Measurements from ENCODE around the gene RUSC2. TPM values are rescaled to one million over a fixed set of nuclear protein-coding genes. Genes with fewer than 3 reads are reported as not detected.
"Not testable (repeated sequence)": the region's sequence is repeated elsewhere in the genome, so short reads cannot be mapped to it uniquely, and the experiment has no call there.

Gene RUSC2, protein sequence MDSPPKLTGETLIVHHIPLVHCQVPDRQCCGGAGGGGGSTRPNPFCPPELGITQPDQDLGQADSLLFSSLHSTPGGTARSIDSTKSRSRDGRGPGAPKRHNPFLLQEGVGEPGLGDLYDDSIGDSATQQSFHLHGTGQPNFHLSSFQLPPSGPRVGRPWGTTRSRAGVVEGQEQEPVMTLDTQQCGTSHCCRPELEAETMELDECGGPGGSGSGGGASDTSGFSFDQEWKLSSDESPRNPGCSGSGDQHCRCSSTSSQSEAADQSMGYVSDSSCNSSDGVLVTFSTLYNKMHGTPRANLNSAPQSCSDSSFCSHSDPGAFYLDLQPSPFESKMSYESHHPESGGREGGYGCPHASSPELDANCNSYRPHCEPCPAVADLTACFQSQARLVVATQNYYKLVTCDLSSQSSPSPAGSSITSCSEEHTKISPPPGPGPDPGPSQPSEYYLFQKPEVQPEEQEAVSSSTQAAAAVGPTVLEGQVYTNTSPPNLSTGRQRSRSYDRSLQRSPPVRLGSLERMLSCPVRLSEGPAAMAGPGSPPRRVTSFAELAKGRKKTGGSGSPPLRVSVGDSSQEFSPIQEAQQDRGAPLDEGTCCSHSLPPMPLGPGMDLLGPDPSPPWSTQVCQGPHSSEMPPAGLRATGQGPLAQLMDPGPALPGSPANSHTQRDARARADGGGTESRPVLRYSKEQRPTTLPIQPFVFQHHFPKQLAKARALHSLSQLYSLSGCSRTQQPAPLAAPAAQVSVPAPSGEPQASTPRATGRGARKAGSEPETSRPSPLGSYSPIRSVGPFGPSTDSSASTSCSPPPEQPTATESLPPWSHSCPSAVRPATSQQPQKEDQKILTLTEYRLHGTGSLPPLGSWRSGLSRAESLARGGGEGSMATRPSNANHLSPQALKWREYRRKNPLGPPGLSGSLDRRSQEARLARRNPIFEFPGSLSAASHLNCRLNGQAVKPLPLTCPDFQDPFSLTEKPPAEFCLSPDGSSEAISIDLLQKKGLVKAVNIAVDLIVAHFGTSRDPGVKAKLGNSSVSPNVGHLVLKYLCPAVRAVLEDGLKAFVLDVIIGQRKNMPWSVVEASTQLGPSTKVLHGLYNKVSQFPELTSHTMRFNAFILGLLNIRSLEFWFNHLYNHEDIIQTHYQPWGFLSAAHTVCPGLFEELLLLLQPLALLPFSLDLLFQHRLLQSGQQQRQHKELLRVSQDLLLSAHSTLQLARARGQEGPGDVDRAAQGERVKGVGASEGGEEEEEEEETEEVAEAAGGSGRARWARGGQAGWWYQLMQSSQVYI (N-terminal part only)
- total RNA-seq (2014; rRNA removed; shearing (Covaris generic)) = 12.3 and 13.7 TPM in 2 replicates

GRCh38 chr9:35489313-35490154 is at the start of gene RUSC2:
Gene RUSC2 (plus strand): TSS chr9:35490111. CDS start chr9:35546522, 56,411 bp downstream.
- Histone ChIP-seq H3K36me3 (replicated peaks; ENCODE audit: control insufficient read depth, insufficient read depth, low read length) (no peaks in the 10 kb centered on the region), H3K4me3 (ENCODE audit: insufficient read depth, low read depth, low read length) (peak within 1 kb of the TSS; percentile 88), H3K27me3 (ENCODE audit: control insufficient read depth, insufficient read depth, low read length) (no peaks in the 10 kb centered on the region)
- peak; percentile 89 for DNase-seq

DNA sequence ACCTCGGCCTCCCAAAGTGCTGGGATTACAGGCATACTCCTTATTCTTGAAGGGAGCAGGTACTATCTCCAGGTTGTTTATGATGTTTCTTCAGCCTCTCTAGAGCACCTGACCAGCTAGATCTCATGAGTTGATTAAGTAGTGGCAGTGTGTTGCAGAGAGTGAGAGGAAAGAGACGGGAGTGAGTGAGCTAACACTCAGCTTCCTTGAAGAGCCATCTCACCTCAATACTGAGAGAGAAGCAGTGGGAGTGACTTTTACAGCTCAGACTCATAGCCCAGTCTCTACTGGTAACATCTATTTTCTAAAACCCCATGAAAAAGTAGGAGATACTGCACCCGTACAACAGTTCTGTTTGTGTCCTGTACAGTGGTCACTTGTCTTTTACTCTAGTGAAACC is 43.9 kb upstream of the RUSC2 start:
- H3K36me3 ChIP-seq (replicated peaks; ENCODE audit: control insufficient read depth, insufficient read depth, low read length) = no peaks in the 10 kb centered on the region
- H3K4me3 ChIP-seq (ENCODE audit: insufficient read depth, low read depth, low read length) = no peak overlapping the region
- DNase-seq = no peak
- no peaks in the 10 kb centered on the region; the same call in 1 of the 2 replicates for H3K27me3 ChIP-seq (ENCODE audit: control insufficient read depth, insufficient read depth, low read length)

DNA sequence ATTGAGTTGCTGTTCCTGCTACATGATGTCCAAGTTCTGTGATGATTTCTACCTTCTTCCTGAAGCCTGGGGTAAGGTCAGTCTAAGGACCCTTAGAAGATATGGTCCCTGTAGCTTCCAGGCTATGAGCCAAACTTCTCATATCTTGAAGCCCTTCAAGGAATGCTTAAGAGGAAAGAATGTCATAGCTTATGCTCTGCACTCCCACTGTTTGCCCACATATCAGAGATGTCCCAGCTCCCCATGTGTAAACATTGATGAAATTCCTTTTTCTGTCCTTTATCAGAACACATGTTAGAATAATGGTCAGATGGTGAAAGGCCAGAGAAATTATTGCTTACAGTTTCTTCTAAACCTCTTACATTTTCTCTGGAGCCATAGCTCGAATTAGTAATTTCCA is 41.4 kb upstream of the RUSC2 start:
- H3K4me3 ChIP-seq (ENCODE audit: insufficient read depth, low read depth, low read length) = no peak overlapping the region
- DNase-seq = no peak

GRCh38 chr9:35452481-35452880 is 37.4 kb upstream of the RUSC2 start:
- no peak for DNase-seq
- H3K4me3 ChIP-seq (ENCODE audit: insufficient read depth, low read depth, low read length) = no peak overlapping the region
- no peaks in the 10 kb centered on the region for H3K36me3 ChIP-seq (replicated peaks; ENCODE audit: control insufficient read depth, insufficient read depth, low read length)
- no peaks in the 10 kb centered on the region; the same call in 1 of the 2 replicates for H3K27me3 ChIP-seq (ENCODE audit: control insufficient read depth, insufficient read depth, low read length)

More for the DNA sequence above, 41.4 kb upstream of the RUSC2 start:
- Histone ChIP-seq H3K36me3 (replicated peaks; ENCODE audit: control insufficient read depth, insufficient read depth, low read length) (no peaks in the 10 kb centered on the region), H3K27me3 (ENCODE audit: control insufficient read depth, insufficient read depth, low read length) (no peaks in the 10 kb centered on the region; the same call in 1 of the 2 replicates)

DNA sequence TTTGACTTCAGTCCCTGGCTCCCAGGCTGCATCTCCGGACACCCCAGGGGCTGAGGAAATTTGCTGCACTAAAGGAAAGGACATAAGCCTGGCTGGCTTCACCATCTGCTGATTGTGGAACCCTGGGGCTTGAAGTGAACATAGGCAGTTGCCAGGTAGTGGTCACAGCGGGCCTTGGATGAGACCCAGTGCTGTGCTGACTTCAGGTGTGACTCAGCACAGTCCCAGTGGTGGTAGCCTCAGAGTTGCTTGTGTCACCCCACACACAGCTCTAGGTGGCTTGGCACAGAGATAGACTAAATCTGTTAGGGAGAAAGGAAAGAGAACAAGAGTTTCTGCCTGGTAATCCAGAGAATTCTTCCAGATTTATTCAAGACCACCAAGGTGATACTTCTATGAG is 36.1 kb upstream of the RUSC2 start:
- H3K27me3 ChIP-seq (ENCODE audit: control insufficient read depth, insufficient read depth, low read length) = no peaks in the 10 kb centered on the region
- no peaks in the 10 kb centered on the region for H3K36me3 ChIP-seq (replicated peaks; ENCODE audit: control insufficient read depth, insufficient read depth, low read length)
- no peak overlapping the region for H3K4me3 ChIP-seq (ENCODE audit: insufficient read depth, low read depth, low read length)
- no peak for DNase-seq

DNA sequence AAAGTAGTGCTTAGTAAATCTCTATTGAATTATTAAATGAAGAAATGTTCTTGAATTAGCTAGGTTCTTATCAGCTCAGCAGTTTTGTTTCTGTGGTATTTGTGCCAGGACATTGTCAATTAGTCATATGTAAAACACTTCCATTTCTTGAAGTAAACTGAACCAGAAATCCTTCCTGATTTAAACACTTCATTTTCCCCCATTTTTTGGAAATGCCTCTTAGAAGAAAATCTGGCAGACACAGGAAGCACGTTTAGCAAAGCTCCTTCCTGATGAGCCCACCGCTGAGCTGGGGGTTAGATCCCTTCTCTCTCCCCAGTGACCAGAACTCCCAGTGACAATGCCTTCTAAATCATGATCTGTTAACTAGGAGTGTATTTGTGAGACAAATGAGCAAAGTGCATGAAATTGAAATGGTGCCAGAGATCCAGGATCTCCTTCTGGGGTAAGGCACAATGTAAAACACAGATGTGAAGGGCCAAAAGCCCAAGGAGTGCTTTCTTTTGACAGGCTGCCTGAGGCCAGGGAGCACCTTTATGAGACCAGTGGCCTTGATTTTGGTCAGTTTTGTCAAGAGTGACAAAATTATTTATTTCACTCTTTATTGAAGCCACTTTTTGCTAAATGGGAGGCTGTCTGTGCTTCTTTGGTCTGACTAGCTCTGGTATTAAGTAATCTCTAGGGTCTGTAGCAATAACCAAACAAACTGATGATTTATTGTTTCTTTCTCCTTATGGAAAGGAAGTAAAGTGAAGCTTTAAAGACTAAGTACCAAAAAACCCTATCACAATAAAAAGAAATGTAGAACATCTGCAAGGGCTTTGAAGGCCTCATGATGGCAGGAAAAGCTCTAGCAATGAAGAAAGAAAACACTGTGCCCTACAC is 25.5 kb upstream of the RUSC2 start:
- no peak overlapping the region for H3K4me3 ChIP-seq (ENCODE audit: insufficient read depth, low read depth, low read length)
- no peaks in the 10 kb centered on the region for H3K36me3 ChIP-seq (replicated peaks; ENCODE audit: control insufficient read depth, insufficient read depth, low read length)
- H3K27me3 ChIP-seq (ENCODE audit: control insufficient read depth, insufficient read depth, low read length) = no peaks in the 10 kb centered on the region
- no peak for DNase-seq

DNA sequence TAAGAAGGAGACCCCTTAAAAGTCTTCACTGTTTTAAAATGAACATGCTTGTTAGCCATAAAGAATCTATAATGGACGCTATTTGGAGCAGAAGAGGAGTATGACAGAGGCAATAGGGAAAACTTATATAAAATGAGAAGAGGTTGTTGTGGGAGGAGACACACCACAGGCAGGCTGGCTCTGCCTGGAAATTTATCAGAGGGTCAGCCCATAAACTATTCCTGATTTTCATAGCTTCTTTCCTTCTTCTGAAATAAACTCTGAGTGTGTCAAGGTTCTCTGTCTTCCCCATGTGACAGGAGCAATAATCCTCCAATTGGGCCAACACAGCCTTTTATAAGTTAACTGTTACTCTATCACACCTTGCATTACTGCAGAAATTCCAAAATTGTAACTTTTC is 19.6 kb upstream of the RUSC2 start:
- no peak for DNase-seq
- no peak overlapping the region for H3K4me3 ChIP-seq (ENCODE audit: insufficient read depth, low read depth, low read length)
- no peaks in the 10 kb centered on the region for H3K36me3 ChIP-seq (replicated peaks; ENCODE audit: control insufficient read depth, insufficient read depth, low read length)
- H3K27me3 ChIP-seq (ENCODE audit: control insufficient read depth, insufficient read depth, low read length) = no peaks in the 10 kb centered on the region

- no peaks in the 10 kb centered on the region for H3K36me3 ChIP-seq (replicated peaks; ENCODE audit: control insufficient read depth, insufficient read depth, low read length)
- H3K4me3 ChIP-seq (ENCODE audit: insufficient read depth, low read depth, low read length) = no peak overlapping the region
- H3K27me3 ChIP-seq (ENCODE audit: control insufficient read depth, insufficient read depth, low read length) = no peaks in the 10 kb centered on the region
- no peak for DNase-seq
Measured at GRCh38 chr9:35470894-35471293, 19.0 kb upstream of the RUSC2 start.

GRCh38 chr9:35476596-35476995 is 13.3 kb upstream of the RUSC2 start:
- no peak for DNase-seq
- Histone ChIP-seq H3K36me3 (replicated peaks; ENCODE audit: control insufficient read depth, insufficient read depth, low read length) (no peaks in the 10 kb centered on the region), H3K27me3 (ENCODE audit: control insufficient read depth, insufficient read depth, low read length) (no peaks in the 10 kb centered on the region), H3K4me3 (ENCODE audit: insufficient read depth, low read depth, low read length) (no peak overlapping the region)

DNA sequence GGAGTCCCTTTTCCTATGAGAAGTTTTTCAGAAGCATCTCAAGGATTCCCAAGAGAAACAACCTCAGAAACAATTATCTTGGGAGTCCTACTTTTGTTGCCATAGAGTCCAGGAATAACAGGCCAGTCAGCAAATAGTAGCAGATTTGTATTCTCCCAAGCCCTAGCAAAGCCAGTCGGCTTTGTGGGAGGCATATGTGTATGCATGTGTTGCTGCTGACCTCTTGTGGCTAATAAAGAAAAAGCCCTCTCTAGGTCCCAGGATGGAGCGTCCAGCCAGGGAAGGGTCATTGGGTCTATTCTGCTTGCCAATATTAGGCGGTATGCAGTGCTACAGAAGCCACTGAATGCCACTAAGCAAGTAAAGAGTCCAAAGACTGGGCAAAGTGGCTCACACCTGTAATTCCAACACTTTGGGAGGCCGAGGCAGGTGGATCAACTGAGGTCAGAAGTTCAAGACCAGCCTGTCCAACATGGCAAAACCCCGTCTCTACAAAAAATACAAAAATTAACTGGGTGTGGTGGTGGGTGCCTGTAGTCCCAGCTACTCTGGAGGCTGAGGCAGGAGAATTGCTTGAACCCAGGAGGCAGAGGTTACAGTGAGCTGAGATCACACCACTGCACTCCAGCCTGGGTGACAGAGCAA is 12.6 kb upstream of the RUSC2 start:
- not testable (repeated sequence) for H3K4me3 ChIP-seq (ENCODE audit: insufficient read depth, low read depth, low read length); H3K27me3 ChIP-seq (ENCODE audit: control insufficient read depth, insufficient read depth, low read length); H3K36me3 ChIP-seq (replicated peaks; ENCODE audit: control insufficient read depth, insufficient read depth, low read length)
- DNase-seq = peak; percentile 66

GRCh38 chr9:35478871-35479270 is 11.0 kb upstream of the RUSC2 start:
- no peaks in the 10 kb centered on the region for H3K27me3 ChIP-seq (ENCODE audit: control insufficient read depth, insufficient read depth, low read length)
- no peaks in the 10 kb centered on the region for H3K36me3 ChIP-seq (replicated peaks; ENCODE audit: control insufficient read depth, insufficient read depth, low read length)
- DNase-seq = no peak
- H3K4me3 ChIP-seq (ENCODE audit: insufficient read depth, low read depth, low read length) = no peak overlapping the region

- peak; percentile 35 for DNase-seq
- no peaks in the 10 kb centered on the region for H3K36me3 ChIP-seq (replicated peaks; ENCODE audit: control insufficient read depth, insufficient read depth, low read length)
- H3K4me3 ChIP-seq (ENCODE audit: insufficient read depth, low read depth, low read length) = no peak overlapping the region
- no peaks in the 10 kb centered on the region for H3K27me3 ChIP-seq (ENCODE audit: control insufficient read depth, insufficient read depth, low read length)
Measured at GRCh38 chr9:35481347-35481975, 8.4 kb upstream of the RUSC2 start.
